ENCODE results near the gene SNAP29. TPM values are rescaled to one million over a fixed set of nuclear protein-coding genes. Genes with fewer than 3 reads are reported as not detected.

The SNAP29 gene
- total RNA-seq, 3 donors from 2014 or later = 32.2 to 33.8 (median 32.5) TPM

DNA sequence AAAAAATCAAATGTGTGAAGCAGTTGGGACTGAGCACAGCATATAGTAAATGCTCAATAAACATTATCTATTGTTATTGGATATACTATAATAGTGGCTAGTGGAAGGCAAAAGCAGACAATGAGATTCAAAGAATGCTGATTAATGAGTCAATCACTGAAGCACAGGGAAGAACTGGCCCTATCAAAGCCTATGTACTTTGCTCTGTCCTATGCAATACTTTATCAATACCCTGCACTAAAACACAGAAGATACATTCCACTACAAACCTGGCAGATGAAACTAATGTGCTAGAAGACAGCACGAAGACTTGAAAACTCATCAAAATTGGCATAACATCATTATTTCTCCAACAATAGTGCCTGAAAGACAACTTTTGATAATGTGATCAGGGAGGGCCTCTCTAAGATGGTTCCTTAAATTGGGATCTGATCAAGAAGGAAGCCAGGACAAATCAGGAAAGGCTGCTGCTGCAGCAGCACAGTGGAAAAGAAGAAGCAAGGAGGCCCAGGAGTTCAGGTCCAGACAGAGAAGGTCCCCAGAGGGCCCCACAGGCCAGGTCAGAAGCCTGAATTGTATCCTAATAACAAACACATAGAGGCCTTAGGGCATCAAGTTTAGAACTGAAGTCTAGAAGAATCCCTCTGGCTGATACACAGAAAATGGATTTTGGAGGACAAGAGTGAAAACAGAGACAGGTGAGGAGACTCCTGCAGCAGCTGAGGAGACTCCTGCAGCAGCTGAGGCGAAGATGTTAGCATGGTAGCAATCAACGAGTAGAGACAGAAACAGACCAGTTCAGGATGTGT is 18.8 kb upstream of the SNAP29 start:
- no peaks in the 10 kb centered on the region for H3K4me1 ChIP-seq (ENCODE audit: low read depth)
- DNase-seq (no peak), ATAC-seq (no peak)
- H3K9me3 ChIP-seq = no peaks in the 10 kb centered on the region
- H3K4me3 ChIP-seq = no peak overlapping the region
- TF ChIP-seq, protein P1, sequence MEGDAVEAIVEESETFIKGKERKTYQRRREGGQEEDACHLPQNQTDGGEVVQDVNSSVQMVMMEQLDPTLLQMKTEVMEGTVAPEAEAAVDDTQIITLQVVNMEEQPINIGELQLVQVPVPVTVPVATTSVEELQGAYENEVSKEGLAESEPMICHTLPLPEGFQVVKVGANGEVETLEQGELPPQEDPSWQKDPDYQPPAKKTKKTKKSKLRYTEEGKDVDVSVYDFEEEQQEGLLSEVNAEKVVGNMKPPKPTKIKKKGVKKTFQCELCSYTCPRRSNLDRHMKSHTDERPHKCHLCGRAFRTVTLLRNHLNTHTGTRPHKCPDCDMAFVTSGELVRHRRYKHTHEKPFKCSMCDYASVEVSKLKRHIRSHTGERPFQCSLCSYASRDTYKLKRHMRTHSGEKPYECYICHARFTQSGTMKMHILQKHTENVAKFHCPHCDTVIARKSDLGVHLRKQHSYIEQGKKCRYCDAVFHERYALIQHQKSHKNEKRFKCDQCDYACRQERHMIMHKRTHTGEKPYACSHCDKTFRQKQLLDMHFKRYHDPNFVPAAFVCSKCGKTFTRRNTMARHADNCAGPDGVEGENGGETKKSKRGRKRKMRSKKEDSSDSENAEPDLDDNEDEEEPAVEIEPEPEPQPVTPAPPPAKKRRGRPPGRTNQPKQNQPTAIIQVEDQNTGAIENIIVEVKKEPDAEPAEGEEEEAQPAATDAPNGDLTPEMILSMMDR (IDR thresholded peaks at IDR 0.05) = no peak
- no peaks in the 10 kb centered on the region for H3K36me3 ChIP-seq (ENCODE audit: low read depth)
- intact Hi-C loops (cut with DNase I, micrococcal nuclease) = no loop called here

DNA sequence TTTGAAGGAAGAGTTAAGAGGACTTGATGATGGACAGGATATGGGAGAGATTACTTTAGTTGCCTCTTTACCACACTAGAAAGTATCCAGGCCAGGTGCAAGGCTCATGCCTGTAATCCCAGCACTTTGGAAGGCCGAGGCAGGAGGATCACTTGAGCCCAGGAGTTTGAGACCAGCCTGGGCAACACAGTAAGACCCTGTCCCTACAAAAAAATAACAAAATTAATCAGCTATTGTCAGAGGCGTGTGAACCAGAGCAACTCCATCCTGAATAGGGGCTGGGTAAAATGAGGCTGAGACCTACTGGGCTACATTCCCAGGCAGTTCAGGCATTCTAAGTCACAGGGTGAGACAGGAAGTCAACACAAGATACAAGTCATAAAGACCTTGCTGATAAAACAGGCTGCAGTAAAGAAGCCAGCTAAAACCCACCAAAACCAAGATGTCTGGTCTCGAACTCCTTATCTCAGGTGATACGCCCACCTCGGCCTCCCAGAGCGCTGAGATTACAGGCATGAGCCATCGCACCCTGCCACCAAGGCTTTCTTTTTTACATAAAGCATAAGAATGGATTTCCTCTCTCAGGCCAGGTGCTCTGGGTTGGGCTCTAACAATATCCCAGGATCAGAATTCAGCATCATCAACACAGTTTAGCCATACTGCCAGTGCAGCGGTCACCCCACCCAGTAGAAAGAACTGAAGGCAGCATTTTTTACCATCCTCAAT is 18.0 kb upstream of the SNAP29 start:
- peak; percentile 39 for ATAC-seq
- H3K4me3 ChIP-seq = no peak overlapping the region

DNA sequence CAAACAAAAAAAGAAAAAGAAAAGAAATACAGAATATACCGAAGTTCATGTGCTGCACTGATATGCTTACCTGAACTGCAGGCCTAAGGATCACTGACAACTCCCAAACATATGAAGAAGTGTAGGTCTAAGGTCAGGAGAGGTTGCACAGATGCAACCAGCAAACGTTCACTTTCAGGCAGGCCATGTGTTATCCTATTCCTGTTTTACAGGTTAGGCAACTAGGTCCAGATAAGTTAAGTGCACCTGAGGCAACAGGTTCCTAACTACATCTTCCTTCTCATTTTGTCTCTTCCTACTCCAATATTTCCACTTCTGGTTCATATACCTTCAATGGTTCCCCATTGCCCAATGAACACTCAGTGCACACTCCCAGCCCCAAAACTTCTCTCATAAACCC is 15.3 kb upstream of the SNAP29 start:
- peak in 1 of 3 donors; percentile 14 for DNase-seq
- intact Hi-C loops (cut with DNase I, micrococcal nuclease) = no loop called here

More for the DNA sequence above, 18.0 kb upstream of the SNAP29 start:
- Histone ChIP-seq H3K36me3 (ENCODE audit: low read depth) (no peaks in the 10 kb centered on the region), H3K9me3 (no peaks in the 10 kb centered on the region), H3K4me1 (ENCODE audit: low read depth) (no peaks in the 10 kb centered on the region)
- DNase-seq = no peak
- TF ChIP-seq, protein P1 (IDR thresholded peaks at IDR 0.05) = no peak
- intact Hi-C loops (cut with DNase I, micrococcal nuclease) = no loop called here

DNA sequence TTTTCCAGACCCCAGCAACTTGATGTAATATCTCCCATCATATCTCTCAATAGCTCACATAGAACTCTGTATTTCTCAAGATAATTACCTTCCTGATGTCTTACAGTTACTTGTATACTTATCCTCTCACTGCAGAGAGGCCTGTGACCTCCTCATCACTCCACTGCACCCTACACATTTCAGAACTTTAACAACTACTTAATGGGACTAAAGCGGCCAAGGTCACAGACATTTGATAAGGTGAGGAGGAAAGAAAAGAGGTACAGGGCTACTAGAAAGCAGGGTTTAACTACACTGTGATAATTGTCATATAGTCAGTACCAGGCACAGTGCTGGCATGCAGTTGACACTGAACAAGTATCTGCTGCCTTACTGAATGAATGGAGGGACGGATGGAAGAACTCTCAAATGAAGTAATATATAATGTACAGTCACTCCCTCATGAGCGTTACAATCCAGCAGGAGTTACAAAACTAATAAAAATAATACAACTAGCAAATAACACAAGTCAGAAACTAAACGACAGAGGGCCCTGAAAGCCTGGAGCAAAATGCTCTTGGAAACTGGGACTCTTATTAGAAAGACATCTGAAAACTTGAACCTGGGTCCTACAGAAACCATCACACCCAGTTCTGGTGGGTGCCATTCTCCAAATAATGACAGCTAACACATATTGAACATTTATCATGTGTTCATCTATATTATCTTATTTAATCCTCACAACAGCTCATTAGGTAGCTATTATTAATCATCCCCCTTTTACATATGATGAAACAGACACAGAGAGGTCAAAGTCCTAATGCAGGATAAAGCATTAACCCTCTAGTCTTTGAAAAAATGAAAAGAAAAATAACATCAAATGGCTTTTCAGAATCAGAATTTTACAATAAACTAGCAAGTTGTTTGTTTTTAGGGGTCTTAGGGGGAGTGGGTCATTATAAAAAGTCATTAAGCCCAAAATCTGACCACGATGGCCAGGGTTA is 14.5 kb upstream of the SNAP29 start:
- ATAC-seq = no peak
- no peaks in the 10 kb centered on the region for H3K4me1 ChIP-seq (ENCODE audit: low read depth)
- no peaks in the 10 kb centered on the region for H3K9me3 ChIP-seq
- H3K36me3 ChIP-seq (ENCODE audit: low read depth) = no peaks in the 10 kb centered on the region
- intact Hi-C loops (cut with DNase I, micrococcal nuclease) = no loop called here
- TF ChIP-seq, protein P1 (IDR thresholded peaks at IDR 0.05) = no peak
- no peak overlapping the region for H3K4me3 ChIP-seq
- DNase-seq = no peak

More for the DNA sequence above, 15.3 kb upstream of the SNAP29 start:
- ATAC-seq = peak; percentile 84
- Histone ChIP-seq H3K36me3 (ENCODE audit: low read depth) (no peaks in the 10 kb centered on the region), H3K4me1 (ENCODE audit: low read depth) (no peaks in the 10 kb centered on the region), H3K4me3 (no peak overlapping the region), H3K9me3 (no peaks in the 10 kb centered on the region)
- TF ChIP-seq, protein P1 (IDR thresholded peaks at IDR 0.05) = no peak

DNA sequence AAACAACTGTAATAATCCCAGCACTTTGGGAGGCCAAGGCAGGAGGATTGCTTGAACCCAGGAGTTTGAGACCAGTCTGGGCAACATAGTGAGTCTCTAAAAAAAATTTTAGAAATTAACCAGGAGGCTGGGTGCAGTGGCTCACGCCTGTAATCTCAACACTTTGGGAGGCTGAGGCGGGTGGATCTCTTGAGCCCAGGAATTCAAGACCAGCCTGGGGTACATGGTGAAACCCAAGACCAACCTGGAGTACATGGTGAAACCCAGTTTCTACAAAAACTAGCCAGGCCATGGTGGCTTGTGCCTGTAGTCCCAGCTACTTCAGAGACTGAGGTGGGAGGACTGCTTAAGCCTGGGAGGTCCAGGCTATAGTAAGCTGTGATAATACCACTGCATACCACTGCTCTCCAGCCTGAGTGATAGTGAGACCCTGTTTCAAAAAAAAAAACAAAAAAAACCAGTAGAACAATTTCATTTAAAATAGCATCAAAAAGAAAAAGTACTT is 11.4 kb upstream of the SNAP29 start:
- intact Hi-C loops (cut with DNase I, micrococcal nuclease) = no loop called here
- Histone ChIP-seq H3K9me3 (no peaks in the 10 kb centered on the region), H3K4me1 (ENCODE audit: low read depth) (no peaks in the 10 kb centered on the region), H3K36me3 (ENCODE audit: low read depth) (no peaks in the 10 kb centered on the region), H3K4me3 (no peak overlapping the region)
- ATAC-seq (no peak), DNase-seq (no peak)
- TF ChIP-seq, protein P1 (IDR thresholded peaks at IDR 0.05) = no peak
